ENCODE data around the gene LFNG.

LFNG gene

GRCh38 chr7:2576742-2577491 is 57.3 kb downstream of the LFNG start:
- H3K36me3 ChIP-seq (replicated peaks; ENCODE audit: low read depth, low read length), result peaks cover 22% of the 10 kb centered on the region
- no peaks in the 10 kb centered on the region for H4K20me1 ChIP-seq (ENCODE audit: insufficient read depth, low read length)
- no peaks in the 10 kb centered on the region for H3K9me3 ChIP-seq (ENCODE audit: insufficient read depth, low read length)
- no peaks in the 10 kb centered on the region for H3K27me3 ChIP-seq (ENCODE audit: low read depth, low read length)
- no peak overlapping the region for H3K4me2 ChIP-seq (ENCODE audit: low read length)
- H3K4me3 ChIP-seq (ENCODE audit: low read length), result no peak overlapping the region
- H2AFZ ChIP-seq (ENCODE audit: low read depth, low read length), result no peak overlapping the region
- peaks cover 5% of the 10 kb centered on the region; the same call in 1 of the 2 replicates for H3K79me2 ChIP-seq (ENCODE audit: low read length)
- no peak overlapping the region for H3K9ac ChIP-seq (ENCODE audit: low read length)
- H3K4me1 ChIP-seq (ENCODE audit: low read length), result no peaks in the 10 kb centered on the region
- no peak overlapping the region for H3K27ac ChIP-seq (ENCODE audit: low read length)
- TF ChIP-seq EZH2phosphoT487 (IDR thresholded peaks at IDR 0.05; ENCODE audit: low read depth) (no peak), CTCF (IDR thresholded peaks at IDR 0.05; ENCODE audit: low read depth, low read length) (no peak)
